ENCODE measurements around the gene JPT2.
"Not testable (repeated sequence)": the region's sequence is repeated elsewhere in the genome, so short reads cannot be mapped to it uniquely, and the experiment has no call there.

Gene JPT2

DNA sequence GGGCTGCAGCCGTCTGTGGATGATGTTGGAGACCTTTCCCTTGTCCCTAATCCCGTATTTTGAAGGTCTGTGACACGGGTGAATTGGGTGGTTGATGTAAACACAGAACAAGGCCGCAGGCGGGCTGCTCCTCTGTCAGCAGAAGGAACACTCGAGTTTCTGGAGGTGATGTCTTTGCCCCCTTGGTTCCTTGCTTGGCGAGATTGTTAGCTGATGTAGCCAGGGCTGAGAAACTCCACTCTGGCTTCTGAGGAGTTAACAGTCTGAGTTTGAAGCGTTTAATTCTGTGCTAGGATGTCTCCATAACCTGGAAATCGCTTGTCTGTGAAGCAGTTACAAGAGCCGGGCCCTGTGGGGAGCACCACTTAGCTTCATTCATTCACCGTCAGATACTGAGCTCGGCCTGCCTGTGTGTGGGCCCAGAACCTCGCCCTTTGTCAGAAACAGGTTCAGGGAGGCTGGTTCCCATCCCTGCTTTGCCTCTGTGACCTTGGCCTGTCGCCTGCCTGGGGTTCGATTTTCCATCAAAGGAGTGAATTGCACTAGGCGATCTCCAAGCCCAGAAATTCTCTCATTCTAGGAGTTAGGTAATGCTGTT, 29.2 kb downstream of the JPT2 start:
- DNase-seq (ENCODE audit: low read depth in 2 of 2), result no peak

DNA sequence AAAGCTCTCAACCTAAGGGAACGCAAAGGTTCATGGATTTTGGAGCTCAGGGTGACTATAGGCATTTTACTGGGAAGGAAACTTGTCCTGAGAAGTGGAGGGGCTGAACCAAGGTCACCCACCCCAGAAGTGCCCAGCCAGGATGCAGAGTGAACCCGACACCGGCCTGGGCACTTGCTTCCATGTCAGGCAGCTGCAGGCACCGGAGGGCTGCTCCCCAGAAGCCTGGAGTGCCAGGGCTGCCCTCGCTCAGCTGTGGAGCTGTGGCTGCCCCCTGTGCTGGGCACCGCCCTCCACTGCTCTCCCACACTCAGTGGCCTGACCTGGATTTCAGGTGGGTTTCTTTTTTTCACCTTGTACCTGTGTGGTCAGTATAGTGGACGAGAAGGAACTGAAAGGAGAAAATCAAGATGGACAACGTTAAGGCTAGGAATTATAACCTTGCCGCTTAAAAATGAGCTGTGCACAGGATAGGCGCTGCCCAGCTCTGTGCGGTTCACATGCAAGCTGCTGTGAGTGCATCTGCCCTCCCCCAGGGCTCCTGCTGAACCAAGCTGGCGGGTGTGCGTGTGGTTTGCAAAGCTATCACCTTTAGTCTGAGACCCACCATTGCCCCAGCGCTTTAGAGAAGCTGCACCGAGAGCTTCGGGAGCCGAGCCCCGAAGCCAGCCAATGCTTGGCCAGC, 30.1 kb downstream of the JPT2 start:
- no peak for DNase-seq (ENCODE audit: low read depth in 2 of 2)

DNA sequence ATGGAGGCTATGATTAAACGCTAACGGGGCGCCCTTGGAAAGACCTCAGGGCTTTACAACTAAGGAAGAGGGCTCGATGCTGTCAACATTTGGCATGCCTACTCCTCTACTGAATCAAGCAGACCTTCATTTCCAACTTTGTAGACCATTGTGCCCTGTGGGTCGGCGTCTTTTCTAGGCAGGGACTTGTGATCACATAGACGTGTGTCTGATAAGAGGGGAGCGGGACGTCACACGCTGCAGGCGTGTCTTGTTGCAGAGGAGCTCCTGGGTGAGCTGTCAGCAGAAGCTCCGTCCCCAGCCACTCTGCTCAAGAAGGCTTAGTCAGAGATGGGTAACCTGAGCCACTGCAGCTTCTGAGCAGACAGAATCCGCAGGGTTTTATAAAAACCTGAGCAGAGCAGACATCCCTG, 30.7 kb downstream of the JPT2 start:
- DNase-seq (ENCODE audit: low read depth in 2 of 2), result no peak

DNA sequence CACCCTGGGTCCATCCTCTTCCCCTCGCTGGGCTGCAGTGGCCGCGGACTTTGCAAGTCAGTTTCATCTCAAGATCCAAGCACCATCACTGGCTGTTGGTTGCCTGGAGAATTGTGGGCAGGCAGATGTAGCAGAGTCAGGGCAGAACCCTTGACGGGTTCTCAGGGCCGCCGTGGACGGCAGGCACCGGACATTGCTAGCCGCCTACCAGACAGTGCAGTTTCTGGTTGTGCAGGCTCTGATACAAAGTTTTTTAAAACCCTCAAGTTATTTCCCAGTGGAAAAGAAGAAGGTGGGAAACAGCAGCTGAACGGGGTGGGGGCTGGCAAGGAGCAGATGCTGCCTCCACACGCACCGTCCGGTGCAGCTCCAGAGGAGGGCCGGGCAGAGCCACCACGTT, 31.3 kb downstream of the JPT2 start:
- no peak for DNase-seq (ENCODE audit: low read depth in 2 of 2)

DNA sequence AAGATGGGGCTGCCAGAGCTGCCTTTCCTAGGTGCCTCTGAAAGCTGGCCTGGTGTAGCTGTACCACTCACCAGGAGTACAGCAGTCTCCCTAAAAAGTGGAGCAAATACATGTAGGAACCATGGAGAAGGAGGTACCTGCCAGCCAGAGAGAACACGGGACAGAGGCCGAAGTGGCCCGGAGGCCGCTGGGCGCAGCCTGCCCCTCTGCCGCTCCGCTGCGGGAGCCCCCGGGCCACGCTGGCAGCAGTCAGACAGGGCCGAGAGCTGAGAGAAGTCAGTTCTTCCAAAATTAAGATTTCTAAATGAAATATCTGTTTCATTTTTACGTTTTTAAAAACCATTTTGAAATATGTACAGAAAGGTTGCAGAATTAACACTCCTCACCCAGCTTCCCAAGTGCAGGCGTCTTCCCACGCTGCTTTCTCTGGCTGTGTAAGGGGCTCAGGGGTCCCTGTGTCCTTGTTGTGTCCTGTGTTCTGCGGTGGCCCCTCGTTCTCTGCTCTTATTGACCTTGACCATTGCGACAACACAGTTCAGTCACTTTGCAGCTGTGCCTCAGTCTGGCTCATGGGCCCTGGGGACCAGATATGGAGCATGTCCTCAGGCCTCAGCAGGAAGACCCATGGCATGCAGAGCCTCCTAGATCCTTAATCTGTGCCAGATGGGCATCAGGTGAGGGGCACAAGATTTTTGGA, 32.9 kb downstream of the JPT2 start:
- DNase-seq (ENCODE audit: low read depth in 2 of 2), result no peak

DNA sequence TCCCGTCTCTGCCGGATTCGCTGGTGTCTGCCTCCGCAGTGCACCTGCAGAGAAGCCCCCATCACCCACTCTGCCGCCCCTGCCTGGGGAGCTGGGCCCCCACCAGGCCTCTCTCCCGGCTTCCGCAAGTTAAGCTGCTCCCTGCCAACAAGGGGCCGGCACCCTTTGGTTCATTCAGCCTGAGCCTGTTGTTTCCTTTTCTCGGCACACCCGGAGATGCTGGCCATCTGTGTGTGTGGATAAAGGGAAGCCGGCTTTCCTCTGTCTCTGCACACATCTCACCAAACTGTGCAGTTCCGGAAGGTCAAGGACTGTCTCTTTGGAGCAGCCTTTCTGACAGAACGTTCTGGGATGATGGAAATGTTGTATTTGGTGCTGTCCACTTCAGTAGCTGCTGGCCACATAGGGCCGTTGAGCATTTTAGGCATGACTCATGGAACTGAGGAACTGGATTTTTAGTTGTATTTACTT, 34.7 kb downstream of the JPT2 start:
- DNase-seq (ENCODE audit: low read depth in 2 of 2), result no peak

DNA sequence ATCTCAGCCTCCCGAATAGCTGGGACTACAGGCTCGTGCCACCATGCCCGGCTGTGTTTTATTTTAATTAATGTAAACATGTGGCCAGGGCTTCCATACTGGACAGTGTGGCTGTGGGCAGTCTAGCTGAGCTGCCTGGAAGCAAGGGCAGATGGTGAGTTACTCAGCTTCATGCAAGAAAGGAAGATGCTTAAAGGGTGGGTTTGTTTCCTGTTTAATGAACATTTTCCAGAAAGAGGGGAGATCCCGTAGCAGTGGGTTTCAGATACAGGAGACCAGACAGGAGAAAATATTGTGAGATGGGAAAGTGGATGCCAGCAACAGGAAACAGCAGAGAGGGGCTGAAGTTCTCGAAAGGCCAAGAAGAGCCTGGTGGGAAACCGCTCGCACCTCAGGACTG, 35.3 kb downstream of the JPT2 start:
- DNase-seq (ENCODE audit: low read depth in 2 of 2), result no peak

DNA sequence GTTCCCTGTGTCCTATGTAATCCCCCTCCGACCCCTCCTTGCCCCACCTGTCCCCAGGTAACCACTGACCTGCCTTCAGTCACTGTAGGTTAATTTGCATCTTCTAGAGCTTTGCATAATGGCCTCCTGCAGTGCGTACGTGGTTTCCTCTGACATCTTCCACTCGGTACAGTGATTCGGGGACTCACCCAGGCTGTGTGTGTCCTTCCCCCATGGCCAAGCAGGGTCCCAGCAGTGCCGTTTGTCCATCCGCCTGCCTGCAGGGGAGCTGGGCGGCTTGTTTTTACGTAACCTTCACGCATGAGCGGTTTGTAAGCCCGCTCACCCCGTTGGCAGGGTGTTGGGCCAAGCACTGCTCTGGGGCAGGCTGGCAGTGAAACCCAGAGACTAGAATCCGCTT, 35.9 kb downstream of the JPT2 start:
- DNase-seq (ENCODE audit: low read depth in 2 of 2), result no peak

DNA sequence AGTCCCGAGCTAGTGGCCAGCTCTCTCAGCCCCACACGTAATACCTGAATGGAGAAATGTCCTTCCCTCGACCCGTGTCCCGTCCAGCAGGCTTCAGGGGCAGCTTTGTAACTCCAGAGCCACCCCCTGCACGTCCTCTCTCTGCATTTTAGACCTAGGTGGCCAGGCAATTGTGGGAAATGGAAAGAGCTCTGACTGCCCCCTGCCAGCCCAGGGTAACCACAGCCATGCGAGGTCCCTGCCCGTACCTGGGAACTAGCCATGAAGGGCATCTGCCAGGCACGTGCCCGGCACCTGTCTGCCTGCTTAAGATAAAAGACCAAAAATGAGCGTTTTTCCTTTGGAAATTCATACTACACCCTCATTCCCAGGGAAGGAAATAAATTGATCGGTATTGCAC, 37.1 kb downstream of the JPT2 start:
- DNase-seq (ENCODE audit: low read depth in 2 of 2), result no peak

DNA sequence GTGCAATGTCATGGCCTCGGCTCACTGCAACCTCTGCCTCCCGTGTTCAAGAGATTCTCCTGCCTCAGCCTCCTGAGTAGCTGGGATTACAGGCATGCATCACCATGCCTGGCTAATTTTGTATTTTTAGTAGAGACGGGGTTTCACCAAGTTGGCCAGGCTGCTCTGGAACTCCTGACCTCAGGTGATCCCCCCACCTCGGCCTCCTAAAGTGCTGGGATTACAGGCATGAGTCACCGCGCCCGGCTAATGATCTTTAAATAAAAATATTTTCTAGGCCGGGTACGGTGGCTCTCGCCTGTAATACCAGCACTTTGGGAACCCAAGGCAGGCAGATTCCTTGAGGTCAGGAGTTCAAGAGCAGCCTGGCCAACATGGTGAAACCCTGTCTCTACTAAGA, 40.2 kb downstream of the JPT2 start:
- not testable (repeated sequence) for DNase-seq (ENCODE audit: low read depth in 2 of 2)

DNA sequence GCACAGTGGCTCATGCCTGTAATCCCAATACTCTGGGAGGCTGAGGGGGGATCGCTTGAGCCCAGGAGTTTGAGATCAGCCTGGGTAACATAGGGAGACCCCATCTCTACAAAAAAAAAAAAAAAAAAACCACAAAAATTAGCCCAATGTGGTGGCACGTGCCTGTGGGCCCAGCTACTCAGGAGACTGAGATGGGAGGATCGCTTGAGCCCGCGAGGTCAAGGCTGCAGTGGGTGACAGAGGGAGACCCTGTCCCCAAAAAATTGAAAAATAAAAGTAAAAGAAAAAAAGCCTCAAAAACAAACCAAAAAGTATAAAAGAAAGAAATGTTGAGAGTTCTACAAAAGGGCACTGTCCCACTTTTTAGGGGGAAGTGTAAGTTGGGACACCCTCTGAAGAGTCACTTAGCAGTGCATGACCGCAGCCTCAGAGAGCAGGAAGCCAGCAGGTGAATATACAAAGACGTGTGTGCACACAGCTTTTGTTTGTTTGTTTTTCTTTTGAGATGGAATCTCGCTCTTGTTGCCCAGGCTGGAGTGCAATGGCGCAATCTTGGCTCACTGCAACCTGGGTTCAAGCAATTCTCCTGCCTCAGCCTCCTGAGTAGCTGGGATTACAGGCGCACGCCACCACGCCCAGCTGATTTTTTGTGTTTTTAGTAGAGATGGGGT, 41.6 kb downstream of the JPT2 start:
- not testable (repeated sequence) for DNase-seq (ENCODE audit: low read depth in 2 of 2)

DNA sequence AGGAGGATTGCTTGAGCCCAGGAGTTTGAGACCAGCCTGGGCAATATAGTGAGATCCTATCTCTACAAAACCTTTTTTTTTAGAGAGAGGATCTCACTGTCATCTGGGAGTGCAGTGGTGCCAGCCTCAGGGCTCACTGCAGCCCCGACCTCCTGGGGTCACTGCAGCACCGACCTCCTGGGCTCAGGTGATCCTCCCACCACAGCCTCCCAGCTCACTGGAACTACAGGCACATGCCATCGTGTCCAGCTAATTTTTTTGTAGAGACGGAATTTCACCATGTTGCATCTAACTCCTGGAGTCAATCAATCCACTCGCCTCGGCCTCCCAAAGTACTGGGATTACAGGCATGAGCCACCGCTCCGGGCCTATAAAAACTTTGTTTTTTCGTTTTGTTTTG, 43.3 kb downstream of the JPT2 start:
- DNase-seq (ENCODE audit: low read depth in 2 of 2), result no peak

DNA sequence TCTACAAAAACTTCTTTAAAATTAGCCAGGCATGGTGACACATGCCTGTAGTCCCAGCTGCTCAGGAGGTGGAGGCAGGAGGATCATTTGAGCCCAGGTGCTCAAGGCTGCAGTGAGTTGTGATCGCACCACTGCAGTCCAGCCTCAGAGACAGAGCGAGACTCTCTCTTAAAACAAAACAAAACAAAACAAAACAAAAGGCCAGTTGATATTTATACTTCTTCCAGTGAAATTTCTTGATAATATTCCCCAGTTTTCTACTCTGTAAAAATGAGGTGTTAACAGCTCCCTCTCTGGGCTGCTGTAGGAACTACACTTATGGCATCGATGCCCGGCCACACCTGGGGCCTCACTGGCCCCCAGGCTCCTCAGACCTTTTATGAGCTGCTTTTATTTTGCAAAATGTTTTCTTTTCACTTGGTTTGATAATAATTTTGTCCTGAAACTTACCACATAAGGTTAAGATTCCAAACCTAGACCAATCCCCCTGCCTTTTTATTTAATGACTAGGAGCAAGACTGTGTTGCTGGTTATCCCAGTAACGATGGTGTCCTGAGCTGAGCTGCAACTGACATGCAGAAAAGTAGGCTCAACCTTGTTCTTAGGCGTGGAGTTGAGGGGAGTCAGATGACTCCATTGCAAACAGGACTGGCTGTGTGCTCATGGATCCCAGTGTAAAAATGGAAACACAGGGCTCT, 45.5 kb downstream of the JPT2 start:
- peak in 1 of 2 donors; percentile 25 for DNase-seq (ENCODE audit: low read depth in 2 of 2)

DNA sequence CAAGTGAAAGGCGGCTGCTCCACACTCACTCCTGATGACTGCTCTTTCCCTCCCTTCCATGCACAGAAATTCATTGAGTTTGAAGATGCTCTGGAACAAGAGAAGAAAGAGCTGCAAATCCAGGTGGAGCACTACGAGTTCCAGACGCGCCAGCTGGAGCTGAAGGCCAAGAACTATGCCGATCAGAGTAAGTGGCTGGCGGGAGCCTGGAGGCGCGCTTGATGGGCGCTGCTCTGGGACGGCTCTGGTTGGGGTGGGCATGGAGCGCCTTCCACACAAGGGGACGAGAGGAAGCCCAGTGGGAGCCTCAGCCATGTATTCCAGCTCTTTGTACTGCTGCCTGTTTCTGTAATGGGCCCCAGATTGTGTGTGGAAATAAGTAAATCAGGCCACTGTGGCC, 46.4 kb downstream of the JPT2 start:
- DNase-seq (ENCODE audit: low read depth in 2 of 2), result no peak

DNA sequence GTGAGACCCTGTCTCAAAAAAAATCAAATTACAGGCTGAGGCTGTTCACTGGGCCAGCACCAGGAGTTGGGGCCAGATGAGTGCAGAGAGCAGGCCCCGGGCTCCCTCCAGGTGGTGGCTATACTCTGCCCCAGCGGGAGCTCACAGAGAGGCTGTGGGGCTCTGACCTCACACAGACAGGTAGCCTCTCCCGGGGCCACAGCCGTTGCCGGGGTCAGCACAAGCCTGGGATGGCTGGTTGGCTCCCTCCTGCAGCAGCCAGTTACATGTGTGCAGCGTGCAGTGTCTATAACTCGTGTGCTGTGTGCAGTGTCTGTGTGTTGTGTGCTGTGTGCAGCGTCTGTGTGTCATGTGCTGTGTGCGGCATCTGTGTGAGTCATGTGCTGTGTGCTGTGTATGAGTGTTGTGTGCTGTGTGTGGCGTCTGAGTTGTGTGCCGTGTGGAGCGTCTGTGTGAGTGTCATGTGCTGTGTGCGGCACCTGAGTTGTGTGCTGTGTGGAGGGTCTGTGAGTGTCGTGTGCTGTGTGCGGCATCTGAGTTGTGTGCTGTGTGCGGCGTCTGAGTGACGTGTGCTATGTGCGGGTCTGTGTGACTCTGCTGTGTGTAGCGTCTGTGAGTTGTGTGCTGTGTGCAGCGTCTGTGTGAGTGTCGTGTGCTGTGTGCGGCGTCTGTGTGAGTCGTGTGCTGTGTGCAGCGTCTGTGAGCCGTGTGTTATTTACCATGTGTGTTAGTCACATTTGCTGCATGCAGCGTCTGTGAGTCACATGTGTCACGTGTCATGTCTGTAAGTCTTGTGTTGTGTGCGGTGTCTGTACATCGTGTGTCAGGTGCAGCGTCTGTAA, 48.8 kb downstream of the JPT2 start:
- no peak for DNase-seq (ENCODE audit: low read depth in 2 of 2)

DNA sequence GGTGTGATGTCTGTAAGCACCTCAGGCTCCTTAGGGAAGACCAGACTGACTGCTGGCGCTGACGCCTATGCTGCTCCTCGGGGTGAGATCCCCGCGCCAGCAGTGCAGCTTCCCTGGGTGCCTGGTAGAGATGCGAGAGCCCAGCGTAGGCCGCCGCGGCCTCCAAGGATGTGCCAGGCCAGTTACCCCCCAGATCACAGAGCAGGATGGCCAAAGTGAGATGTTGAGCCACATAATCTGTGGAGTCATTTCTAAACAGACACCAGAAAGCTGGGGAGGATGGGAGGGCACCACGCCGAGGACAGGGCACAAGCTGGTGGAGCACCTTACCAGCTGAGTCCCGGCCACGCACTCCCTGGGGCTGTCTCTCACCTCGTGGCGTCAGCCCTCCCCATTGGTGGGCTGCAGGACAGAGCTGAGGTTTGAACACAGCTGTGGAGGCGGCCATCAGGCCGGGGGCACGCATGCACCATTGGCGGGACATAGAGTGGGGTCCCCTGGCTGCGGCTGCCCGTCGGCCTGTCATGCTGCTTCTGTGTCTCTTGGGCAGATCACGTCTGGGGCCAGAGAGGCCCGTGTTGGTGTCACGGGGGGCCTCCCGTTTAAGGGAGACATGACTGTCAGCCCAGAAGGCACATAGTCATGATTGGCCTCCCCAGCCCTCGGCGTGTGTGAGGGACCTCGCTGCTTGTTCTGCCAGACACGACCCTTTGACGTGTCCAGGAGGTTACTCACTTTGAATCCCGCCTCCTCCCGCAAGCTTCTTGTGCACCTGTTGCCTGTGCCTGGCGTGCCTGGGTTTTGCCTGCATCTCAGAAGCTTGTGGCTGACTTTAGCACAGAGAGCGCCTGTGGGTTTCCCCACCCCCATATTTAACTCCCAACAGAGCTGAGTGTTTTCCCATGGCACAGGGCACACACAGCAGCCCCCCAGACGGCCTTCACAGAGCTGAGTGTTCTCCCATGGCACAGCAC, 49.9 kb downstream of the JPT2 start:
- no peak for DNase-seq (ENCODE audit: low read depth in 2 of 2)

DNA sequence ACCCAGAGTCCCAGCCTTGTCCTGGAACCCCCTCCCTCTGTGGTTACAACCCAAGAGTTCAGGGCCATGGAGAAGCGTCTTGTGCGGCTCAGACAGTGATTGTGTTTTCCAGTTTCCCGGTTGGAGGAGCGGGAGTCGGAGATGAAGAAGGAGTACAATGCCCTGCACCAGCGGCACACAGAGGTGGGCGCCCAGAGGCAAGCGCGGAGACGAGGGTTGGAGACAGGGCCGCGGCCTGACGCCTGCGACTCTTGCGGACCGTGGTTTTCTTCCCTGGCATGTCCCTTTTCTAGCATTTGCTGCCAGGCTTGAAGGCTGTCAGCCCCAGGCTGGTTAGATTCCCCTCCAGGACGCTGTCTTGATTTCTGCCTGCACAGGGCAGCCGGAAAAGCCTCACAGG, 50.9 kb downstream of the JPT2 start:
- no peak for DNase-seq (ENCODE audit: low read depth in 2 of 2)

DNA sequence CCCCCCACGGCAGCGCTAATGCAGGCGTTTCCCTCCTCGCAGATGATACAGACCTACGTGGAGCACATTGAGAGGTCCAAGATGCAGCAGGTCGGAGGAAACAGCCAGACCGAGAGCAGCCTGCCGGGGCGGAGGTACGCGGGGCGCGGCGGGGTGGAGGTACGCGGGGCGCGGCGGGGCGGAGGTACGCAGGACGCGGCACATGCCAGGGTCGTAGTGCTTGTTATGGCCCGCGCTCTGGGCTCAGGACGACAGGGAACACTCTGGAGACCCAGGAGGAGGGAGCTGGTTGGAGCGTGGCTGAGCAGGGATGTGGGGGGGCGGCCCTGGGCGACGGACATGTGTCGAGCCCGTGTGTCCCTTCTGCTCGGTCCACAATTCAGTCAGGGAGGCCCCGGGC, 51.4 kb downstream of the JPT2 start:
- DNase-seq (ENCODE audit: low read depth in 2 of 2), result no peak

DNA sequence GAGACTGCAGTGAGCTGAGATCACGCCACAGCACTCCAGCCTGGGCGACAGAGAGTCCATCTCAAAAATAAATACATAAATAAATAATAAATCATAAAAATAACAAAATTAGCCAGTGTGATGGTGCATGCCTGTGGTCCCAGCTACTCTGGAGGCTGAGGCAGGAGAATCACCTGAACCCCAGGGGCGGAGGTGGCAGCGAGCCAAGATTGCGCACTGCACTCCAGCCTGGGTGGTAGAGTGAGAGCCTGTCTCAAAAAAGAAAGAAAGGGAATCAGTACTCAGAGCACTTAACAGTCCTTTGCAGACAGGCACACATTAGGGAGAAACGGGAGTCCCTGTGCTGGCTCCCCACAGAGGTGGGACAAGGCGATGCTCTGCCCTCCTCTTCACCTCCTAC, 53.0 kb downstream of the JPT2 start:
- DNase-seq (ENCODE audit: low read depth in 2 of 2), result no peak

DNA sequence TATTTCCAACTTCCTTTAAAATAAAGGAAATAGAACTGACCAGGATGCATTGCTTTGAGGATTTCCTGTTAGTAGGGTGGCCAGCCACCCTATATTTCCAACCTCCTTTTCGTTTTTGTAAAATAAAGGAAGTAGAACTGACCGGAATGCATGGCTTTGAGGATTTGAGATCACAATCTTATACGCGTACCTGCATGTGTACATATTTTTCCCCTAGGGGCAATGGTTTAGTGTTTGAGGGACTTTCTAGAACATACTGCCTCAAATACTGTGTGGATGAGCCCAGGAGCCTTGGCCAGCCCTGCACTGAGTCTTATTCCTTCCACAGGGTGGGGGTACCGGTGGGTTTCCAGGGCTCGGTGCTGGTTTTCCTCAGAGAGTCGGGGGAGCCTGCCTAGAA, 53.5 kb downstream of the JPT2 start:
- DNase-seq (ENCODE audit: low read depth in 2 of 2), result no peak

All from stimulated activated CD4-positive, alpha-beta T cell treated with anti-CD3 and anti-CD28 coated beads, Interleukin-1b, Interleukin-23, amount 100 ng/mL, for 4 hours (primary cell).